Peyer's patch (tissue), 4 donors: Measurements from ENCODE around the gene PLA2G6. TPM values are rescaled to one million over a fixed set of nuclear protein-coding genes. Genes with fewer than 3 reads are reported as not detected.
A peak's percentile ranks its signal among the peaks of the same experiment; 100 is the strongest.

ENCODE experiments used
- DNase-seq, 3 donors: peaks; one replicate each; pipeline ENCODE4 v3.0.0-alpha.2; 2017 to 2019
- H3K27ac ChIP-seq, 4 donors: fragments of 200-600 bp; sonication (generic); one replicate each; pipeline ENCODE4 v1.5.1; 2016 to 2019
- H3K27me3 ChIP-seq, 2 donors: fragments of 200-600 bp; sonication (generic); one replicate each; pipeline ENCODE4 v1.5.1; 2019
- H3K36me3 ChIP-seq, 3 donors: fragments of 200-600 bp; sonication (generic); one replicate each; pipeline ENCODE4 v1.5.1; 2016 to 2019
- H3K4me1 ChIP-seq, 4 donors: fragments of 200-600 bp; sonication (generic); one replicate each; pipeline ENCODE4 v1.5.1; 2016 to 2019
- H3K4me3 ChIP-seq, 4 donors: fragments of 200-600 bp; sonication (generic); 1 replicate in 3 of 4; 2 replicates in 1 of 4; pipeline ENCODE4 v1.5.1; 2016 to 2019; ENCODE audit warnings: mild to moderate bottlenecking in 1 of 4
- H3K9me3 ChIP-seq, 4 donors: fragments of 200-600 bp; sonication (generic); one replicate each; pipeline ENCODE4 v1.5.1; 2016 to 2019; ENCODE audit warnings: mild to moderate bottlenecking in 1 of 4
- POLR2A ChIP-seq, 2 donors: fragments of 450-650 bp; IDR thresholded peaks; one replicate each; pipeline ENCODE4 v1.5.1; 2017; ENCODE audit warnings: antibody characterized with exemption in 2 of 2, mild to moderate bottlenecking in 2 of 2, moderate library complexity in 2 of 2
- total RNA-seq, 4 donors: library from RNA; depleted of rRNA; stranded (reverse); fragments of >200 nt; gene quantifications; one replicate each; pipeline ENCODE4 v1.1.0, GENCODE V29; 2016
- TF ChIP-seq, protein P1 (sequence below), 6 experiments: fragments of 450-650 bp in 4 of 6; fragments of 200-600 bp in 2 of 6; sonication (generic) in 1 of 6; IDR thresholded peaks; one replicate each; pipeline ENCODE4 v1.5.1; 2017 to 2019; ENCODE audit warnings: antibody characterized with exemption in 6 of 6, mild to moderate bottlenecking in 3 of 6, moderate library complexity in 1 of 6

PLA2G6 gene
- total RNA-seq, 4 donors from 2014 or later: 19.3 to 102 (median 60.6) TPM

DNA sequence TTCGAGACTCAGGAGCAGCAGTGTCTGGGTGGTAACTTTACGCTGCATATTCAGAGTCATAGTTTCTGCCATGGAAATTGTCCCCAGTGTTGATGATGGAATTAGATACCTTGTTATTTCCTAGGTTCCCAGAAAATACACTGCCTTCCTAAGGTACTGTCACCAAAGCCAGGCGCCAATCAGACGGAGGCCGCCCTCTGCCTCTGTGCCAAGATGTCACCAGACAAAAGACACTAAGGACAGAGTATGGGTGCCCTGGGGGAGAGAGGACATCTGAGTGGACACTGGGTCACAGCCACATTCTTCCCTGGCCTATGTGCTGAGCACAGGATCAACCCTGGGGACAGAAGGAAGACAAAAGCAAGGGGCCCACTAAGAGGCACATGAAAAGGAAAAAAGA, 11.2 kb downstream of the PLA2G6 start:
- H3K9me3 ChIP-seq: no peaks in the 10 kb centered on the region
- H3K36me3 ChIP-seq: peaks cover 0 to 12% (median 0%) of the 10 kb centered on the region in 3 donors
- no peaks in the 10 kb centered on the region for H3K27me3 ChIP-seq
- DNase-seq: no peak
- H3K4me1 ChIP-seq: peaks cover 0 to 19% (median 0%) of the 10 kb centered on the region in 4 donors
- no peak overlapping the region for H3K27ac ChIP-seq
- no peak overlapping the region for H3K4me3 ChIP-seq
- no peak for TF ChIP-seq POLR2A (IDR thresholded peaks at IDR 0.05)
- TF ChIP-seq, protein P1, sequence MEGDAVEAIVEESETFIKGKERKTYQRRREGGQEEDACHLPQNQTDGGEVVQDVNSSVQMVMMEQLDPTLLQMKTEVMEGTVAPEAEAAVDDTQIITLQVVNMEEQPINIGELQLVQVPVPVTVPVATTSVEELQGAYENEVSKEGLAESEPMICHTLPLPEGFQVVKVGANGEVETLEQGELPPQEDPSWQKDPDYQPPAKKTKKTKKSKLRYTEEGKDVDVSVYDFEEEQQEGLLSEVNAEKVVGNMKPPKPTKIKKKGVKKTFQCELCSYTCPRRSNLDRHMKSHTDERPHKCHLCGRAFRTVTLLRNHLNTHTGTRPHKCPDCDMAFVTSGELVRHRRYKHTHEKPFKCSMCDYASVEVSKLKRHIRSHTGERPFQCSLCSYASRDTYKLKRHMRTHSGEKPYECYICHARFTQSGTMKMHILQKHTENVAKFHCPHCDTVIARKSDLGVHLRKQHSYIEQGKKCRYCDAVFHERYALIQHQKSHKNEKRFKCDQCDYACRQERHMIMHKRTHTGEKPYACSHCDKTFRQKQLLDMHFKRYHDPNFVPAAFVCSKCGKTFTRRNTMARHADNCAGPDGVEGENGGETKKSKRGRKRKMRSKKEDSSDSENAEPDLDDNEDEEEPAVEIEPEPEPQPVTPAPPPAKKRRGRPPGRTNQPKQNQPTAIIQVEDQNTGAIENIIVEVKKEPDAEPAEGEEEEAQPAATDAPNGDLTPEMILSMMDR (IDR thresholded peaks at IDR 0.05): no peak

DNA sequence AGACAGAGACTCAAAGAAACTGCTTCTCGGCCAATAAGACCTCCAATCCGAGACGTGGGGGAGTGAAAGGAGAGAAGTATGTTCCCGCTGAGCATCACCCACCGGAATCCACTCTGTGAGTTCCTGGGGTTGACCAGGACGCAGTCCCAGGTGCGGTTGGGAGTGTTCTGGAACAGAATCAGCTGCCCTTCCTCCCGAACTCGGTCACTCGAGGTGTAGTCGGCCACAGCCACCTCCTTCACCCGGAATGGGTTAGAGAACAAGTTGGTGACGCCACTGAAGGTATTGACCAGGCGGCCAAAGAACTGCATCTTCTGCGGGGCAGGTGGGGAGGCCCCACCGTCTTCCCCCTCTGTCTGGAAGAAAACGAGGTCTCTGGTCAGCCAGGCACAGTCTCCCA, 12.5 kb downstream of the PLA2G6 start:
- no peak for TF ChIP-seq POLR2A (IDR thresholded peaks at IDR 0.05)
- TF ChIP-seq, protein P1 (IDR thresholded peaks at IDR 0.05): no peak
- no peaks in the 10 kb centered on the region for H3K27me3 ChIP-seq
- peaks cover 0 to 12% (median 0%) of the 10 kb centered on the region in 3 donors for H3K36me3 ChIP-seq
- no peak overlapping the region for H3K27ac ChIP-seq
- H3K9me3 ChIP-seq: no peaks in the 10 kb centered on the region
- no peak for DNase-seq
- no peak overlapping the region for H3K4me3 ChIP-seq
- peaks cover 0 to 33% (median 0%) of the 10 kb centered on the region in 4 donors for H3K4me1 ChIP-seq

DNA sequence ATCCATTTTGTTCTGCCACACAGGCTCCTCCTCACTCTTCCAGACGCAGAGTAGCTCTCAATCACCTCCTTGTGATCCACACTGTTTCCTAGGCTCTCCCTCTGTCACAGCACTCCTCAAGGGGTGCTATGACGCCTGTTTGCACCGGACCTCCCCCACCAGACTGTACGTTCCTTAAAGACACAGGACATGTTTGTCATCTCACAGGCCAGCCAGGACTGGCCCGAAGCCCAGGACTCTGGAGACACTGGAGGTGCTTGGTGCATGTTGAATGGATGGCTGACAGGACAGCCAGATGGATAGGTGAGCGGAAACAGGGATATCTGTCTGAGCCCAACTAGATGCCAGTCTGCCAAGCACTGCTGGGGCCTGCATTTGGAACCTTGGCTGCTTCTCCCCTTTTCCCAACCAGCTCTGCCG, 13.6 kb downstream of the PLA2G6 start:
- Histone ChIP-seq H3K27ac (no peak overlapping the region), H3K9me3 (no peaks in the 10 kb centered on the region), H3K27me3 (no peaks in the 10 kb centered on the region), H3K36me3 (peaks cover 0 to 12% (median 0%) of the 10 kb centered on the region in 3 donors), H3K4me1 (peaks cover 0 to 38% (median under 1%) of the 10 kb centered on the region in 4 donors), H3K4me3 (no peak overlapping the region)
- no peak for DNase-seq
- TF ChIP-seq, protein P1 (IDR thresholded peaks at IDR 0.05): no peak
- no peak for TF ChIP-seq POLR2A (IDR thresholded peaks at IDR 0.05)

DNA sequence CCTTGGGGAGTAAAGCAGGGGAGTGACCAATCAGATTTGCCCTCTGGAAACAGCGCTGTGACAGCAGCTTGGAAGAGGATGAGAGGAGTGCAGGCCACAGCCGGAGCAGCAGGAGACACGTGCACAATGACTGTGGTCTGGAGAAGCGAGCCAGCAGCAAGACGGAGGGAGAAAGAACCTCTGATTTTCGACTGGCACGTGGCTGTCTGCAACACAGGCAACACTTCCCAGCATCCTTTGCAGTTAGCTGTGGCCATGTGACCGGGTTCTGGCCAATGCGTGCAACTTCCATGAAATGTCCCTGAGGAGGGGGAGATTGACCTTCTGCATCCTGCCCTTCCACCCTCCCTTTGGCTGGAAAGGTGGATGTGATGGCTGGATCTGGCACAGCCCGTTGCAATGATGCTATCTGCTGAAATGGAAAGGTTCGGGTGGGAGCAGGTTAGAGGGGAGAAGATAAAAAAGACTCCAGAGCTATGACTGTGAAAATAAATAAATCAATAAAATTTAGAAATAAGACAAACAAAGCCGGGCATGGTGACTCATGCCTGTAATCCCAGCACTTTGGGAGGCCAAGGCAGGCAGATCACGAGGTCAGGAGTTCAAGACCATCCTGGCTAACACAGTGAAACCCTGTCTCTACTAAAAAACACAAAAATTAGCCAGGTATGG, 15.6 kb downstream of the PLA2G6 start:
- H3K27me3 ChIP-seq: no peaks in the 10 kb centered on the region
- H3K9me3 ChIP-seq: no peaks in the 10 kb centered on the region
- no peak overlapping the region for H3K4me3 ChIP-seq
- peaks cover 0 to 32% (median 4%) of the 10 kb centered on the region in 4 donors for H3K4me1 ChIP-seq
- no peak for TF ChIP-seq POLR2A (IDR thresholded peaks at IDR 0.05)
- TF ChIP-seq, protein P1 (IDR thresholded peaks at IDR 0.05): no peak
- H3K27ac ChIP-seq: no peak overlapping the region
- no peak for DNase-seq
- H3K36me3 ChIP-seq: peaks cover 0 to 12% (median 0%) of the 10 kb centered on the region in 3 donors

DNA sequence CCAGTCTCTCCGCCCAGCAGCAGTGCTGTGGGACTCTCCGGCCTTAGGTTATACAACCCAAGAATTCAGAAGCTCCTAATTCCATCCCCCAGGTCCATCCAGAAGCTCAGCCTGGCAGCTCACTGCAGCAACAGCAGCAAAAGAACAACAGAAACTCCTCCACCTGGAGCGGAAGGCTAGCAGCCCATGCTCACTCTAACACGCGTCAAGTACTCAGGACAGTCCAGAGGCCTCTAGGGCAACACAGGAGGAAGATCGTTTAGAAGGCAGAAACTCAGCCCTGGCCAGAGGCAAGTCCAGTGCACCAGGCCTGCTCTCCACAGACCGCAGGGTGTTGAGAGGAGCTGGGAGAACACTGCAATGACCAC, 17.1 kb downstream of the PLA2G6 start:
- H3K36me3 ChIP-seq: peaks cover 0 to 12% (median 0%) of the 10 kb centered on the region in 3 donors
- no peak overlapping the region for H3K4me3 ChIP-seq
- TF ChIP-seq, protein P1 (IDR thresholded peaks at IDR 0.05): no peak
- TF ChIP-seq POLR2A (IDR thresholded peaks at IDR 0.05): no peak
- peak in 1 of 3 donors; percentile 37 for DNase-seq
- no peaks in the 10 kb centered on the region for H3K27me3 ChIP-seq
- H3K9me3 ChIP-seq: no peaks in the 10 kb centered on the region
- H3K4me1 ChIP-seq: peaks cover 0 to 32% (median 4%) of the 10 kb centered on the region in 4 donors
- peak overlapping the region in 2 of 4 donors; percentile 22 to 66 for H3K27ac ChIP-seq
